GM19468 (cell line): Measurements from ENCODE around the gene IL12A.
A peak's percentile ranks its signal among the peaks of the same experiment; 100 is the strongest.

ENCODE experiments used
- ATAC-seq: cut with Tn5 transposase; IDR thresholded peaks from one replicate; pipeline ENCODE4 v1.9.1; 2021; ENCODE audit warnings: mild to moderate bottlenecking, moderate library complexity, moderate number of reproducible peaks; ENCODE audit not compliant: unreplicated experiment; ENCODE audit errors: extremely low read depth

The IL12A gene

DNA sequence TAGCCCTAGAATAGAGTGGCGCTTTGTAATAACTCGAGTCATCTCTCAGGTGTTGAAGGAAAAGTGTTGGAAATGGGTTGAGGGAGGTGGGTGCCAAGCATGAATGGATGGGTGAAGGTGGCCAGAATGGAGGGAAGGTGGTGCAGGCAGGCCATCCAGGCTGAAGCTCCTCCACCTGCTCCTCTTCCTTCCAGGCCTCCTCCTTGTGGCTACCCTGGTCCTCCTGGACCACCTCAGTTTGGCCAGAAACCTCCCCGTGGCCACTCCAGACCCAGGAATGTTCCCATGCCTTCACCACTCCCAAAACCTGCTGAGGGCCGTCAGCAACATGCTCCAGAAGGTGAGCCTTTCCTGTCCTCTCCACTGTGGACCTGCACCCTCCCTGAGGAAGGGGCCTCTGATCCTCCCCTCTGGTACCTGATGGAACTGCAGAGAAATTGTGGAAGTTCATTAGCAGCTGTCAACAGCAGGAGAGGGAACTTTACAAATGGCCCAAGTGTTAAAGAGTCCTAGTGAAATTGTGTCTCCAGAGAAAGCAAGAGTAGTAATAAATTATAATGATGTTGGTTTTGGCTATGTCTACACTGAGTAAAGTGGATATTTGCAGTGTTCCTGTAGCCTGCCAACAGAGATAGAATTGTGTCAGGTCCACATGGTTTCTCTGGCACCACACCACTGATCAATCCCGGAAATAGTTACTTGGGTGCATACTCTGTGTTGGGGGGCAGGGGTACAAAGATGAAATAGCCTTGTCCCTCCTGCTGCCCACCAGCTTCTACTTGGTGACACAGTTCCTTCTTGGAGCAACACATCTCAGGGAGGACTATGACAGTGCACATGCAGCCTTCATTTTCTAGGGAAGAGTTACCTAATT is 1.6 kb downstream of the IL12A start:
- ATAC-seq, result no peak

DNA sequence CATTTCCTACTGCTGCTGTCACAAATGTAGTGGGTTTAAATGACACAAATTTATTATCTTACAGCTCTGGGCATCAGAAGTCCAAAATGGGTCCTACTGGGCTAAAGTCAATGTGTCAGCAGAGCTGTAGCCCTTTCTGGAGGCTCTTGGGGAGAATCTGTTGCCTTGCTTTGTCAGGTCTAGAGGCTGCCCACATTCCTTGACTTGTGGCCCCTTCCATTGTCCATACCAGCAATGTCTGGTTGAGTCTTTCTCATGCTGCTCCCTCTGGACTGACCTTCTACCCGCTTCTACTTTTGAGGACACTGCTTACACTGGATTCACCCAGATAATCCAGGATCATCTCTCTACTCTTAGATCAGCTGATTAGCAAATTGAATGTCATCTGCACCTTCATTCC is 3.0 kb downstream of the IL12A start:
- ATAC-seq, result no peak

DNA sequence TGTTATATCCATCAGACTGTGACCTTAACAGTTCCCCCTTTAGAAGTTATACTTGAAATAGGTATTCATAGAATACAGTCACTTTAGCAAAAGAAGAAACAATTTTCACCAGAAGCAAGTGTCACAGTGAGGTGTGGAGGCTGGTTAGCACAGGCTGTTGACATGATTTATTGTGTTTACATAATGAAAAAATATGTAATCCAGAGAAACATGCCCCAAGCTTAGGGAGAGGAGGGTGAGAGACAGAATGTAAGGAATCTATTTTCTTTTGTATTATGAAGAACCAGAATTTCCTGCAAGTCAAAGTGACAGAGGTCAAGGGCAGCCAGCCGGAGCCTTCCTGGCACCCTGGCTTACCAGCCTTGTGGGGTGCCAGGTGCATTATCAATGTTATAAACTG is 4.0 kb downstream of the IL12A start:
- ATAC-seq, result no peak

DNA sequence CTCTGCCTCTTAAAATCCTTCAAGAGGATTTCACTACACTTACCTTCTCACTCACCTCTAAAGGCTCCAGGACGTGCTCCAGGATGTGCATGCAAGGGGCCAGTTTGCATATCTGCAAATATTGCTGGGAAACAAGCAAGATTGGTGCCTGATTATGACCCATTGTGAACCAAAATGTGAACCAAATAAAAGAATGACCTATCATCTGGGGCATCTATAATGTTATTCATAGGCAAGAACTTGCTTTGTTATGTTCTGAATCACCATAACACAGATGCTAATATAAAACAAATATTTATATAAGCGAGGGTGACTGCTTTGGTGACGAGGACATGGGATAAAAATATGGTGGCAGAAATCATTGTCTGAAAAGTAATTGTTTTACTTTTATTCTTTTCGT is 5.5 kb downstream of the IL12A start:
- no peak for ATAC-seq

DNA sequence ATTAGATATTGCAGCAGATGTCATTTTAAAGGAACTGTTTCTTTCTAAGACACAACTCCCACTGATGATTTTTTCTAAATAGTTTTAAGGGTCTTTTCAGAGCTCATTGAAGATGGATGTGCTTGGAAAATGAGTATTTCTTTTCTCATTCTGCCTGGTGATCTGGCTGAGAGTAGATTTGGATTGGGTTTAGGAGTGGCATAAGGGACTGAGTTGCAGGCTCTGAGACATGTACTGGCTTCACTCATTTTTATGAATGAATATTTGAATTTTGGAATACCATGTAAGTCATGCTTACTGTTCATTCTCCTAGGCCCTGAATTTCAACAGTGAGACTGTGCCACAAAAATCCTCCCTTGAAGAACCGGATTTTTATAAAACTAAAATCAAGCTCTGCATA is 6.5 kb downstream of the IL12A start:
- no peak for ATAC-seq

DNA sequence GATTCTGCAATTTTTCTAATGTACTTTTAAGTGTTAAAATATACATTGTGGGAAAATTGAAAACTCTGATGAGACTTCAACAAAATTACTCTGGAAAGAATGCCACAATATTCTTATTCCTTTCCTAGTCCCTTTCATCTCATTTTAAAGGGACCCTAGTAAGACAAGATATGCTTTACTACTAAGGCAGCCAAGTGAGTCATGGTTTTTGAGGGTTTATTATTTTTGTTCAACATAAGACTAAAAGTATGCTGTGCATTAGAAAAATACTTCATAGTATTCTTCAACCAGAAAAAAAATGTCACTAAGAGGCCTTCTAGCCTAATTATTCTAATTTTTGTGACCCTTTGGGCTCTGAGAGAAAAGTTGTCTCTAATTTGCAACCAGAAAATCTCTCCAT is 7.4 kb downstream of the IL12A start:
- no peak for ATAC-seq

DNA sequence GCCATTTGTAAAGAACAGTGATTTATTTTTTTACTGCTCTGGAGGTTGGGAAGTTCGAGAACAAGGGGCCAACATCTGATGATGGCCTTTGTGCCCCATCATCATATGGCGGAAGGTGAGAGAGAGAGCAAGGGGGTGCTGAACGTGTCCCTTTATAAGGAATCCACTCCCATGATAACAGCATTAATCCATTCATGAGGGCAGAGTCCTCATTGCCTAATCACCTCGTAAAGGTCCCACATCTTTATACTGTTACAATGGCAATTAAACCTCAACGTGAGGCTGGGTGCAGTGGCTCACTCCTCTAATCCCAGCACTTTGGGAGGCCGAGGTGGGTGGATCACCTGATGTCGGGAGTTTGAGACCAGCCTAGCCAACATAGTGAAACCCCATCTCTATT is 8.3 kb downstream of the IL12A start:
- no peak for ATAC-seq

DNA sequence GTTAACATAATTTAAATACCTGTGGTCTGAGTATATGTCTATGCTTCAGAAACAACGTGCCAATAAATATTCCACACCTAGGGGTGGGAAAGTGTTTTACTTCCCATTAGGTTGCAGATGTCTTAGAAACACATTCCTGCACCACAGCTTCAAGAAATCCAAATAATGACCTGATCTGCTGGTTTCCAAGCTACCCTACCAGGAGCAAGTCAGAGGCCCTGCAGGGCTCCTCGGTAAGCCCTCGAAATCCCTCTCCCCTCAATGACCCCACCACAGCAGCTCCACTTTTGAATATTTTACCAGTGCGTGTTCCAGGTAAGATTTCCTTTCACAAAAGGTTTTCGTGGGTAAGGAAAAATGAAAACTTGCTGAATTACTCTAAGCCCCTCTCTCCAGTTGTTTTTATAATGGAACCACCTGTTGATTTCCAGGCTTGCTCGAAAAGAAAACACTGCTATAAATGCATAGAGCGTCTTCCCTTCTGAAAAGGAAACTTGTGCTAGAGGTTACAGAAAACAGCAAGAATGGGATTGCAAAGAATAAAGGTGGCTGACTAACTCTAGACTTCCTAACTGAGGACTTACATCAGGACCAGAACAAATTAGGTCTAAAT is 12.6 kb downstream of the IL12A start:
- no peak for ATAC-seq

DNA sequence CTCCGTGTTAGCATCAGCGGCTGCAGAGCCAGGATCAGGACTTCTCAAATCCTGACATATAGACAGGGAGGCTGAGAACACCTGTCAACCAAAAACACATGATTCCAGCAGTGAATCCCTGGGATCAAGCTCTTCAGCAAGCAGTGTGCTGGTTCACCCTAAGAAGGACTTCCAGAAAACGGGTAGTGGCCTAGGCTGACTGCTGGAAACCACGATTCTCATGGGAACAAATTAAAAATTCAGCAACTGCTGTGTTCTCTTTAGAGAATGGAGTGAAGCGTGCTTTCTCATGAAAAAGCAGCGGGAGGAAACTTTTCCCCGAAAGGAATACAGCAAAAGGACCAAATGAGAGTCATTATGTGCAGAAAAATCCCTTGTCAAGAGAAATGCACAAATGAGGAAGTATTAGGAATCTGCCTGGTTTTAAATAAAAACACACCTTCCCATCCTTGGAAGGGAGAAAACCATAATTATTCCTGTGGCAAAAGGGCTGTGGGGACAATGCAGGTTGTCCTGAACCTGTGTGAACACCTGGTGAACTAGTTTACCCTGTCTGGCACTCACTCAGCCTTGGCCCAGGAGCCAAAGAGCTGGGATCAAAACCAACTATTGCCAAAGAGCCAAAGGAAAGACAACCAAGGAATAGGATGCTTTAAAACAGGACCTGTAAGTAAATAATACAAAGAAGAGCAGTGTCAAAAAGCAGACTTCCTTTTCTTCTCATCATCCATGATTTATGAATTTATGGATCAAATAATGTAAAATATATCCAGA is 13.4 kb downstream of the IL12A start:
- ATAC-seq, result no peak

DNA sequence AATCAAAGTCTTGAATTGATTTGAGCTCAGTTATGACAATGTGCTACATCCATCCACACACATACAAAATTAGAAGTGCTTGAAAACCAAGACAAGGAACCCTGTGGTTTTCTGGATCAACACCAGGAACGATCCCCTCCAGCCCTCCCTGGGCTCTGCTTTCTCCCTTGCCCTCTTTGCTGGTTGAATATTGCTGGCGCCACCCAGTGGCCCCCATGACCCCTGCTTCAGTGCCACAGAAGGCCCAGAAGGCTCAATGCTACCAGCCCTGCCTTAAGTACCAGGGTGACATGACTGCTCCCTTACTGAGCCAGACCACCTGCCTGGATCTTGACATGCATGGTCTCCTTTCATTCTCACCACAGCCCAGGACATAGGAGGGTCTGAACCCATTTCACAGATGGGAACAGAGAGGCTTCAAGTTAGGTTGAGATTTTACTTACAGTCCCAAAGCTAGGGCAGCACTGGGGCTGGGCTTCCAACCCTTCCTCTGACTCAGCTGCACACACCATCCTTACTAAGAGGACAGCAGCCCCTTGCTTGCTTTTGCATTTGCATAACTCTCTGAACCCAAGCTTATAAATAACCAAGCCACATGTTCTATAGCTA is 15.0 kb downstream of the IL12A start:
- peak; percentile 81 for ATAC-seq

DNA sequence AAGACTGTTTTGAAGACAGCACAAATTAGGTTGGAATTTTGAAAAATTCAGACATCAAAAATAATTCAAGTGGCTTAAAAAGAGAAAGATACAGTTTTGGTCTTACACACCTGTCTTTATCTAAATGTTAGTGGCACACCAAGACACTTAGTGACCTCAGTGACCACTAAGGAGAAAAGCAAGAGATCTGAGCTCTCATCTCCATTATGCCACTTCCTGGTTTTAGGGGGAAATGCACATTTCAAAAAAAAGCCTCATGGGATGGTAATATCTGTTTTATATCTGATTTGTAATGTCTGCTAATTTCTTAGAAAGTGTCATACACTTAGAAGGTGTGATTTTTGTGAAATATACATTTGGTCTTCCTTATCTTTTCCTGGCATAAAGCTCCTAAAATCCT is 16.4 kb downstream of the IL12A start:
- no peak for ATAC-seq

DNA sequence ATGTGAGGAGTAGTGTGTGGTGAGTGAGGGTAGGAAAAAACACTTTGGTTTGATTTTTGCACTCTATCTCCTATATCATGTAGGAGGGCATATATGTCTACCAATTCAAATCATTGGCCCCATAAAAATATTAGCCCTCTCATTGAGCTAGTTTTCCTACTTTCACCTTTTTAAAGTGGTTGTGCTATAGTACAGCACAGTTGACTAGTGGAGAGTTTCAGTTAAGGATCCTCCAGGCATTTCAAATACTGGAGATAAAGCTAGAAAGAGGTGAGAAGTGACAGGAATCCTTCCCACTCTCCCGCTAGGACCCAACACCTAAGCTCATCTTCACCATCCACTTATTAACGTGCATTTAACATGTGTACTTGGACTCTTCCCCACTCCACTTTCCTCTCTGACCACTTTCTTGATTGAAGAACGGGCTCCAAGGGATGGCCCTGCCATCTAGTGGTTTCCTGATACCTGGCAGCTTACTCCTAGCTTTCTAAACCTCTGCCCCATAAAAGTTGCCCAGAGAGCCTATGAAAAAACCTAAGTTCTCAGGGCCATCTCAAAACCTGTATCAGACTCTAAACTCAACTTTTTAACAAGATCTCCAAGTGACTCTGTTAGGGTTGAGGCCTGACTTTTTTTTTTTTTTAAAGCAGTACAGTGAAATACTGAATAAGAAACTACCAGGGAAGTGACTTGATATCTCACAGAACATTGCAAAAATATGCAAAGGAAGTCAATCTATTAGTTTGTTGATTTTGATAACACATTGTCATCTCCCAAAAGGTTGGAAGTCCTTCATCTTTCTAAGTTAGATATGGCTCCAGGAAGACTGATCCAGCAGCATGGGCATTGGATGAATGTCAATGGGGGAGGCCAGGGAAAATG is 17.9 kb downstream of the IL12A start:
- ATAC-seq, result peak; percentile 18

DNA sequence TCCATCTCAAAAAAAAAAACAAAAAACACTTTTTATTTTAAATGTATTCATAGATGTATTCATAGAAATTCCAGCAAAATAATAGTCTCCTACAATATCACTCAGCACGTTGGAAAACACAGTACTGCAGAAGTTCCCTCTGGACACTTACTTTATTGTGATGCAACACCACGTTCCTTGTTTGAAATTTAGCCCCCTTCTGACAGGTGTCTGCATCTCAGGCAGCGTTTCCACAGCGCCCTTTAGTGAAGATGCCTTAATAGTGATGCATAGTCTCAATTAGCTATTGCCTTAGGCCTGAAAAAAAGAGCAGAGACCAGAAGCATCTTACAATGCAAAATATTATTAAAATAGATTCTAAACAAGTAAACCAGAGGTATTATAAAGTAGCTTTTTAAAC is 20.3 kb downstream of the IL12A start:
- ATAC-seq, result no peak

DNA sequence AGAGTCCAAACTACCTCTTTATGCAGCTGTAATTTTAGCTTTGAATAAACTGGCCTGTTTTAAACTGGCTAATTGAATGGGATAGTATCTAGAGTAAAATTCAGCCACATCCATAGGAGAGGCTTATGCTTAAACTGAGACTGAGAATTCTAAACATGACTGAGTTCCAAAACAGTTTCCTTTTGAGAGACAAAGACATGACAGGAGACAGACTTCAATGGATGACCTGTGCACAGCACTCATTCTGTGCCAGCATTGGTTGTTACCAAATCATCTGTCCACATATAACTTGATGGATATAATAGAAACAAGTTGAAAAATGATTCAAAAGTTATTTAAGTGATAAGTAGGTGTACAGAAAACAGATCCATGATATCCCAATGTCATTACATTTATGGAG is 20.9 kb downstream of the IL12A start:
- no peak for ATAC-seq

DNA sequence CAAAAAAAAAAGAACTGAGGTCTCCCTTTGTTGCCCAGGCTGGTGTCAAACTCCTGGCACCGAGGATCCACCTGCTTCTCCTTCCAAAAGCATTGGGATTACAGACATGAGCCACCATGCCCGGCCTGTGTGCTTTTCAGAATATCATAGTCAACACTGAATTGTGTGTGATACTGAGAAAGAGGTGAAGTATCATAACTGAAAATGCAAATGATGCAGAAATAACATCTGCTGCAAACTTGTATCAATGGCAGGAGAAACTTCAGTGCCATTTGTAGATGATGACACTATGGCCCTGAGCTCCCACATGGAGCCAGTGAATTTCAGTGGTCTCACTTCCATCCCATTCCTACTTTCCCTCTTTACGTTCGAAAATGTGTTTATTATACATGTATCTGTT is 21.9 kb downstream of the IL12A start:
- peak; percentile 40 for ATAC-seq

DNA sequence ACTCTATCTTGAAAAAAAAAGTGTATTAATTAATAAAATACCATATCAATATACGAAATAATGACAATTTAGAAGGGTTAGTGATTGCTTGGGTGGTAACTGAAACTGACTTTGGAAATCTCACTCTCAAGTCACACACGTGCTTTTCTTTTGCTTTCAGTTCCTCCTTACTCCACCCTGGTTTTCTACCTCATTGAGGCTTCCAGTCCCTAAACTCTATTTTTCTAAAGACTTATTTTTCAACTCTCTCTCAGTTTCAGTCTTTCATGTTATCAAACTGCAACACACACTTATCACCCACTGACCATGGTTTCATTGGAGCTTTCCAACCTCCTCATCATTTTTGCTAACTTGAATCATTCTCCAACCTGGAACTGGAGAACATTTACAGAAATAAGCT is 23.5 kb downstream of the IL12A start:
- peak; percentile 88 for ATAC-seq

DNA sequence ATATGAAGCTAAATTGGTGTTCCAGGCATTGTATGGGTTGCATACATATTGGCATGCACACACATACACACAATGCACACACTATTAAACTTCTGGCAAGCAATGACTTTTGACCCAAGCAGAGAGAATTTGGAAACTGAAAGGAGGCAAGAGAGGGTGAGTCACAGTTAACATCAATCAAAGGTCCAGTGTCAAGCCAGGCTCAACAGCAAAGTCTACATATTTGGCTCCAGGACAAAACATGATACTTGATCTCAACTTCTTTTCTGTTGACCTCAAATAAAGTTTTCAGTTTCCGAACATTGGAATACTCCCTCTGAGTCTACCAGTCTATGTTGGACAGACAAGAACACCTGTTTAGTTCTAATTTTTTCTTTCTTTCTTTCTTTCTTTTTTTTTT is 28.3 kb downstream of the IL12A start:
- no peak for ATAC-seq

DNA sequence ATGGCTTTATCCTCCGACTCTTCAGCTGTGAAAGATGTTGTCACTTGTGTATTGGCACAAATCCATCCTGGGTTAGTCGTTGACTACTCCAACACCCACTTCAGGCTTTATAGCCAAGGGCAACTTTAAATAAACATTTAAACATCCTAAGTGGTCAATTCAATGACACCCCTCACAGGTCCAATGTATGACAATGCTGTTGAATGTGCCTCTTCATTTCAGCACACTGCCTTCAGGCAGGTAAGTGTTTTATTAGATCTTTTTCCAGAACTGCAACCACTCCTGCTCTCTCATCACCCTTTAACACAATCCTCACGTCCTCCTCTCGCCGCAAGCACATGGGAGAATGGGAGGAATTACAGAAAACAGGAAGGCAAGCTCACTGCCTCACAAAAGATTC is 30.3 kb downstream of the IL12A start:
- no peak for ATAC-seq

DNA sequence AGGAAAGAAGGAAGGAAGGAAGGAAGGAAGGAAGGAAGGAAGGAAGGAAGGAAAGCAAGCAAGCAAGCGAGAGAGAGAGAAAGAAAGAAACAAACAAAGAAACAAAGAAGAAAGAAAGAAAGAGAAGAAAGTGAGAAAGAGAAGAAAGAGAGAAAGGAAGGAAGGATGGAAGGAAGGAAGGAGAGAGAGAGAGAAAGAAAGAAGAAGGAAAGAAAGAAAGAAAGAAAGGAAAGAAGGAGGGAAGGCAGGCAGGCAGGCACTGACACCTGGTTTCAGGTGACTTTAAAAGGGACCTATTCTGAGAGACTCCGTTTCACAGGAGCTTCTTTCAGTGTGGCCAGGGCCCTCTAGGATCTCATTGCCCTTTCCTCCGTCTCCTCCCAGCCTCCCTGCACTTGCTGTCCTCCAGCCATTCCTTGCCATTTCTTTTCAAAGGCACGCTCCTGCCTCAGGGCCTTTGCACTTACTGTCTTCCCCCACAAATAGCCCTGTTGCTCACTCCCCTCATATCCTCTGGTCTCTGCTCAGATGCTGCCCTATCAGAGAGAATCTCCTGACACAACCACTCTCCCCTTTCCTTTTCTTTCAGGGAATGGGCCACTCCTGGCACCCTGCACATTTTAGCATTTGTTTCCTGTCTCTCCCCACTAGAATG is 31.5 kb downstream of the IL12A start:
- no peak for ATAC-seq
